NCI-H345 treated with DMSO at 0.1 percent for 48 hours (cell line): ENCODE measurements around the gene PRR18.

ENCODE experiments used
- DNase-seq: peaks from one replicate; lab custom pipeline; 2025; ENCODE audit not compliant: unreplicated experiment; lab: John Stamatoyannopoulos, UW

Gene PRR18

GRCh38 chr6:166333172-166333995 is 25.2 kb upstream of the PRR18 start:
- no peak for DNase-seq

- DNase-seq = no peak
These were observed 23.6 kb upstream of the PRR18 start for GRCh38 chr6:166331503-166332415.

DNA sequence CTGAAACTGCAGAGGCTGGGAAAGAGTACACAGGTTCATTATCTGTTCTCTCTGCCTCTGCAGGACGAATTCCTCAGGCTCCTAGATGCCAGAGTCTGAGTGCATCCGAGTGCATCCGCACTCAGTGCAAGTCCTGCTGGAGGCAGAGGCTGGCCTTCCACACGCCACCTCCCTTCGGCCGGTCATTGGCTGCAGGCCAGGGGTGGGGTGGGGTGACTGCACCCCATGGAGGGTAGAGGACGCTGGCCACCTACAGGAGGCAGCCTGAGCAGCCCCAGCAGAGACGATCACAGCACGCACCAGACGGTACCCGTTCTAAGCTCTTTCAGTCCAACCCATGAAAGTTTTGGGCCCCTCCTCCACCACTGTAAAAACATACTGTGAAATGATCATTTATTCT is 22.4 kb upstream of the PRR18 start:
- no peak for DNase-seq

DNA sequence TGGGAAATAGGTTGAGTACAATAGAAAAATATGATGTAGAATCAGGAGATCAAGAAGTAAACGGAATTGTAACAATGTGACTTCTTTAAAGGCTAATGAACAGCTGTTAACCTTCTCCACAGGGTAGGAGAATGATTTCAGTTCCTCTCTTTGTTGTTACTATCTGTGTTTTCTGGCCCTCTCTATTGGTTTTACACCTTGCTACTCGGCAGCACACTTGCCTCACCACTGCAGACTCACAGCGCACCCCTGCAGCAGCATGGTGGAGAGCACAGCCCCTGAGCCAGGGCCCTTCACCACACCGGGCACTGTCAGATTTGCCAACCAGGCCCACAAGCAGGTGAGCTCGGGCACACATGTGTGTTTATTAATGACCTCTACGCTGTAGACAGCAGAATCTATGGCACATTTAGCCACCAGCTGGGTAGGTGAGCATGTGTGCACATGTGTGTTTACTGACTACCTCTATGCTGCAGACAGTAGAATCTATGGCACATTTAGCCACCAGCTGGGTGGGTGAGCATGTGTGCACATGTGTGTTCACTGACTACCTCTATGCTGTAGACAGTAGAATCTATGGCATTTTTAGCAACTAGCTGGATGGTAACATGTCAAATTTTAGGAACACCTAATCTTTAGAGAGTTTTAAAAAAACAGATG is 17.3 kb upstream of the PRR18 start:
- no peak for DNase-seq

GRCh38 chr6:166323395-166323794 is 15.2 kb upstream of the PRR18 start:
- DNase-seq = no peak

GRCh38 chr6:166318649-166319600 is 10.7 kb upstream of the PRR18 start:
- no peak for DNase-seq

DNA sequence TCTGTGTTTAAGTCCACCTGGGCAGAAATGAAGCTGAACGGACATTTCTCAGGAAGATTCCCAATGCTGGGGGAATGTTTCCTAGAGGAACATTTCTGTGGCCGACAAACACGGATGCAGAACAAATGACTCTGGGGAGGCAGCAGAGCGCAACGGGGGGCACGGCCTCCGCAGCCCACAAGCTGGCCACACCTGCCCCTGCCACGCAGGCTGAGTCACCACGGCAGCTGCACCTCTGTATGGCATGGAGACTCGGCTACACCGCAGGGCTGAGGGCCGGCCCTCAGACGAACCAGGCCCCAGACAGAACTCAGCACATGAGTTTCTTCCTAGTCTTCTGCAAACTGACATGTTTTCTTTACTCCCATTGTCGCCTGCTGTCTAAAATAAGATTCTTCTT is 10.0 kb upstream of the PRR18 start:
- DNase-seq = no peak

DNA sequence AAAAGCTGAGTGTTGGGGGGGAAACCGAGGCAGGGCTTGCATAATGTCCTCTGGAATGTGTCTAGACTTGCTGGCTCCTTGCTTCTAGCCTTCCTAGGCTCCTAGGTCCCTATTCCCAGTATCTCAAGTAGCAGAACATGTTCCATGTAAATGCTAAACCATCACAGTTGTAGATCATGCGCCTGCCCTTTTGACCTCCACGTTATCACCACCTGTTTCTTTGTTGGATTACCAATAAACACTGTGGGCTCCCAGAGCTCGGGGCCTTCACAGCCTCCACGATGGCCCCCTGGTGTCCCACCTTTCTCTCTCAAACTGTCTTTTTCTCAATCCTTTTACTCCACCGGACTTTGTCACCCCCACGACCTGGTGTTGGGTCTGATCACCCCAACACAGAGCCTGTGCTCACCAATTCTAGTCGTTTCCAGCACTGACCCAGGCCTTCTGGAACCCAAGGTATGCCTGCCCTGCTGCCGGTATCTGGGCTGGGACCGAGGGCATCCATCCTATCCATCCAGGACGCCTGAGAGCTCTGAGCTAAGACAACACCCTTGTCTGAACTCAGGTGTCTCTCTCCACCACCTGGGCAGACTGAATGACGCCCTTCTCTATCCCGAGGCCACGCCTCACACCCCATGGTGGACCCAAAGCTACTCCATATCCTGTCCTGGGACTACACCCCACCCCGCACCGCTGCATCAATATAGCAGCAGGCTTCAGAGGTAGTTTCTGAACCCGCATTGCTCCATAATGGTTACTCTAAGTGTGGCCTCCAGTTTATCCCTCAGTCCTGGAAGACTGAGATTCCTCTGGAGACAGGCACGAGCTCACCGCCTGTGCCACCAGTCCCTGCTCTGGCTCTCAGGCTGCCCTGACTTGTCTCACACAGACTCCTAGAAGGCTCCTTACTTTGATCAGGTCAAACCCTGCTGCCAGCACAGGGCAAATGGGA is 9.3 kb upstream of the PRR18 start:
- no peak for DNase-seq

DNA sequence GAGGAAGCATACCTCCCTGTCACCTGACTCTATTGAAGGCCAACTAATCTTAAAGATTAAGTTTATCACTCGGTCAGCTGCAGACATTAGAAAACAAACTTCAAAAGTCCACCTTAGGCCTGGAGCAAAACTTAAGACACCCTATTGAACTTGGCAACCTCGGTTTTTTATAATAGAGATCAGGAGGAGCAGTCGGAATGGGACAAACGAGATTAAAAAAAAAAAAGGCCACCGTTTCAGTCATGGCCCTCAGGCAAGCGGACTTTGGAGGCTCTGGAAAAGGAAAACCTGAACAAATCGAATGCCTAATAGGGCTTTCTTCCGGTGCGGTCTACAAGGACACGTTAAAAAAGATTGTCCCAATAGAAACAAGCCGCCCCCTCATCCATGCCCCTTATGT is 7.2 kb upstream of the PRR18 start:
- DNase-seq = no peak

DNA sequence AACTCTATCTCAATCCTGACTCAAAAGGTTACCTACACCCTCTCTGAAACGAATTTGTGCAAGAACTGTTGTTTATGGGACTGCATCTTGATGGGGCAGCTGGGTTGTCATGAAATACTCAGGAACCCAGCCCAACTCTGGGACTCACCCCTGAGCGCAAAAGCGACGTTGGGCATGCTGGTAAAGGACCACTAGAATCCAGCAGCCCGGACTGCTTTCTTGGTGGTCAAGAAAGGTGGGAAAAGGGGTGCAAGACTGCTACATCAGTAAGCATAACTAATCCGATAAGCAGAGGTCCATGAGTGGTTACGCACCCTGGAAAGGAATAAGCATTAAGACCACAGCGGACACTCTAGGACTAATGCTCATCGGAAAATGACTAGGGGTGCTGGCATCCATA is 6.3 kb upstream of the PRR18 start:
- DNase-seq = no peak

GRCh38 chr6:166313255-166314070 is 5.3 kb upstream of the PRR18 start:
- peak; percentile 5 for DNase-seq

DNA sequence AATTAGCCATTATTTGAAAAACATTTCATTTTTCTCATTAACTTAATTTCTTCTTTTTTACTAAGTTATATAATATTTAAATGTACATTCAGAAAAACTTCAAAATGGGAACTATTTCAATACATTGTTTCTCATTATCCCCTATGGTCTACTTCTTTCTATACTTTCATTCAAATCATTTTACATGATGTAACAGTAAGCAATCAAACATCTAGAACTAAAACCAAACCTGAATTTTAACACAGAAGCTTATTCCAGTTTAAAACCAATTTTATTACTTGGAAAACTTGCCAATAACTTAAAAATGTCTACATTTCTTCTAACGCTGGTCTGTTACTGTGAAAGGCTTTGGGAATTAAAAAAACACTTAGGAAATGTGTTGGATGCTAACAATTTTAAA is 4.6 kb upstream of the PRR18 start:
- no peak for DNase-seq

GRCh38 chr6:166310634-166311033 is 2.4 kb upstream of the PRR18 start:
- DNase-seq = no peak

- no peak for DNase-seq
These were observed 1.8 kb upstream of the PRR18 start for GRCh38 chr6:166309977-166310376.

DNA sequence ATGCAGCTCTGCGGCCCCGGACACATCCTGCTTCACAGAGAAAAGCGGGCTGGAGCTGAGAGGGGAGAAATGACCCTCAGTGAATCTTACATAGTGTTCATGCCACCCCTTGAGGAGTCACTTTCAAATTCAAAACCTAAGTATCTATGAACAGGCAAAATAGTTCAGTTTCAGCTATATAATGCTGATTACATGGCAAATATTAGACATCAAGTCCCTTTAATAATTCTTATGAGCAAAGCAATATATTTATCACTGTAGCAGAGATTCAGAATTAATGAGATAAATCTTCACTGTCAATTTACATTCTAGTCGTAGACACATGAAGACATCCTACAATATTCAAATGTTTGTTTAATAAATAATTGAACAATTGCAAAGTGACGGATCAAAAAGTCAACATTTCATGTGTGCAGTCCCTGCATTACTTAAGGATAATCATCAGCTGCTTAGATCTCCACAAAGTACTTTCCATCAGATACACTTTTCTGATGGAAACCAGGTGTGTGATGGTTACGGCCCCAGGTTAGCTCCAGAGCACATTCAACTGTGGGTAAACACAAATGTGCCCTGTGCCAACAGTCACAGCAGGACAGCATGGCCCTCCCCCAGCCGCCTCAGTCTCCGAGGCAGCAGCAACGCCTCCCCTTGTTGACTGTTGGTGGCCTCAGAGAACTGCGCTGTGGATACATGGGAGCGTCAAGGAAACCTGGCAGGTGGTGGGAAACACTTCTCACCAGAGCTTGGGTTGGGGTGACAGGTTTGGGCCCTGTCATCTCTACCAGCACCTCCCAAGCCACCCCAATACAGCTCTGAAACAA is 787 bp upstream of the PRR18 start:
- DNase-seq = peak; percentile 83

DNA sequence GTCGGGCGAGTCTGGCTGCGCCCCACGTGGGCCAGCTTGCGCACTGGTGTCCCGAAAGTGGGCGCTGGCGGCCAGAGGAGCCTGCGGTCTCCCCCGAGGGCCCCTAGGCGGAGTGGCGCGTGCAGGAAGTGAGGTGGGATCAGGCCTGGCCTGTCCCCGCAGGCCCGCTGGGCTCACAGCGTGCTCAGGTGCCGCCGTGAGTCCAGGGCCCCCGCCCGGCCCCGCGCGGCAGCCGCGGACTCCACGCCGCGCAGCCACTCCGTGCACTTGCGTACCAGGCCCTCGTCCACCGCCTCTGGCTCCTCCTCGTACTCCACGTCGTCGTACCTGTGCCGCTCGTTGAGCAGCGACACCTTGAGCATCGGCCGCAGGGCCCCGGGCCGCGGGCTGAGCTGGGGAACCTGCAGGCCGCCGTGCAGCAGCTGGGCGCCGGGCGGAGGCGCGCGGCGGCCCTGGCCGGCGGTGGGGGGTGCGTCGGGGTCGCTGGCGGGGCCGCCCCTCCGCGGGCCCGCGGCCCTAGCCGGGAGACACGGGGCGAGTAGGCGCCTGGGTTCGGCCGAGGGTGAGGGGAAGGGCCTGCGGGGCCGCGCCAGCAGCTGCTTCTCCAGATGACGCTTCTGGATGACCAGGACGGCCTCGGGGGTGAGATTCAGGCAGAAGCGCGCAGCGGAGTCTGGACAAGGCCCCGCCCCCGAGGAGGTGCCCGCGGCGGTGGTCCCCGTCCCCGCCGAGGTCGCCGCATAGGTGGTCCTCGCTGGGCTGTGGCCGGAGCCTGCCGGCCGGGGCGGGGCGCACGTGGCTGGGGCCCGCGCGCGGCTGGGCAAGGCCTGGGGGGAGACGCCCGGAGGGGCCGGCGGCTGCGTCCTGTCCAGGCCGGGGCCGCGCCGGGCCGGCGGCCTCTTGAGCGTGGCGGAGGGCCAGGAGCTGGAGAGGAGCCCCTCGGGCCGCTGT is 835 bp downstream of the PRR18 start:
- DNase-seq = no peak
